Measurements from ENCODE around the gene PABPC1L. TPM values are rescaled to one million over a fixed set of nuclear protein-coding genes. Genes with fewer than 3 reads are reported as not detected.
"Not testable (repeated sequence)": the region's sequence is repeated elsewhere in the genome, so short reads cannot be mapped to it uniquely, and the experiment has no call there.

Gene PABPC1L
- total RNA-seq (2014; rRNA removed; shearing (Covaris generic)), result 3.7 and 11.4 TPM in 2 replicates

DNA sequence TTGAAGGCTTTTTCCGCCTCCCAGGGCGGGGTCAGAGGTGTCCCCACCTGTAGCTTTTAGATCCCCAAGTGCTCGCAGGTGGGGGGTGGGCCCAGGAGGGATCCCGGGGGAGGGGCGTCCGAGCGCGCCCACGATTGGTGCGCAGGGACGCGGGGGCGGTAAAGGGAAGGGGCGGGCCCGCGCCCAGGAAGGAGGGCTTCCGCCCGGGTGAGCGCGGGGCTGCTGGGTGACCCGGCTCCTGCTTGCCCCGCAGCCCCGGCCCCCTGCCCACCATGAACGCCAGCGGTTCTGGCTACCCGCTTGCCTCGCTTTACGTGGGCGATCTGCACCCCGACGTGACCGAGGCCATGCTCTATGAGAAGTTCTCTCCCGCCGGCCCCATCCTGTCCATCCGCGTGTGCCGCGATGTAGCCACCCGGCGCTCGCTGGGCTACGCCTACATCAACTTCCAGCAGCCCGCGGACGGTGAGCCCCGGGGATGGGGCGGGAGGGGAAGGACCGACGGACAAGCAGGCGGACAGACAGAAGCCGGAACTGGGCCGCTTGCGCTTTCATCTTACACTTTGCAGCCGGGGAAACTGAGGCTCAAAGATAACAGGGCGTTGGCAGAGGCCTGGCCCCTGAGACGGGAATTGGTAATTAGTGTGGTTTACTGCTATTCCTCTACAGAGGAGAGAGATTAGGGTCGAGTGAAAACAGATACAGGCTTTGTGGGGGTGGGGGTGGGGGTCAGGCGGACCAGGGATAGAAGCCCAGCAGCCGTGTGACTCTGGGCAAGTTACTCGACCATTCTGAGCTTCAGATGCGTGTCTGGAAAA is at the start of gene PABPC1L:
TSS of gene PABPC1L (plus strand) at position 189 of the 818 bp plus-strand sequence. CDS start at position 273, 84 bp downstream.
- in situ Hi-C loops (cut with HindIII; ENCODE audit: low sequenced_read_pairs), result no loop called here

DNA sequence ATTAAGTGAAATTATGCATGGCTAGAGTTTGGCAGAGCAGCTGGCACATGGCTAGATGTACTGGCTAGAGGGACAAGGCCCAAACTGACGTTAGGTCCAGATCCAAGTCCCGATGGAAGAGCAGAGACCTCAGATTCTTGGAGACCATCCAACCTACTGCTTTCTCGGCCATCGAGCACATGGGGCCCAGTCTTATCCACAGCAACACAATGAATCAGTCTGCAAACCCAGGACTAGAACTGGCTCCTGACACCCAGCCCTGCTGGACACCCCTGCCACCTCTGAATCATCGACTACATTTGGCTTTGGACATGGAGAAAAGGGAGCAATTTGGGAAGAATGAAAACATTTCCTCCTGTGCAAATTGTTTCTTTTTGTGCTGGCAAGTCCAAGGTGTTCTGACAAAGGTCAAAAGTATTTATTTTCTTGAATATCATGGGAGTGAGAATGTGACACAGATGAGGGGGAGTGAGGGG is 48.3 kb upstream of the PABPC1L start:
- DNase-seq (ENCODE audit: low spot score), result peak; percentile 64
- in situ Hi-C loops (cut with HindIII; ENCODE audit: low sequenced_read_pairs), result no loop called here

More for the DNA sequence above, at the start of gene PABPC1L:
- peak; percentile 19 for DNase-seq (ENCODE audit: low spot score)

DNA sequence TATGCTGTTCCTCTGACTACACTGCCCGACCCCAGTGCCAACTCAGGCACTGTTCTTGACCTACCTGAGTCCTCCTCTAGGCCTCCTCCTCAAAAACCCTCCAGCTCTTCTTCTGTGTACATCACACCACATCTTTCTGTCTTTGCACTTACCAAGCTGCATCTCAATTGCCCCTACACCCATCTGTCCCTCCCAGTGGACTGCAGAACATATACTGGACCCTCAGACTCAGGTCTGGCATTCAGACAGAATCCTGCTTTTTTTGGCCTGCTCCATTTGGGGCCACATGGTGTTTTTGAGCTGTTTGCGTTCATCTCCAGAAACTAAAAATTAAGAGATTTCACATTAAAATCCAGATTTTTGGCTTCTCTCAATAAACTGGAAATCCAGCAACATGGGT is 47.6 kb upstream of the PABPC1L start:
- in situ Hi-C loops (cut with HindIII; ENCODE audit: low sequenced_read_pairs), result no loop called here
- no peak for DNase-seq (ENCODE audit: low spot score)

DNA sequence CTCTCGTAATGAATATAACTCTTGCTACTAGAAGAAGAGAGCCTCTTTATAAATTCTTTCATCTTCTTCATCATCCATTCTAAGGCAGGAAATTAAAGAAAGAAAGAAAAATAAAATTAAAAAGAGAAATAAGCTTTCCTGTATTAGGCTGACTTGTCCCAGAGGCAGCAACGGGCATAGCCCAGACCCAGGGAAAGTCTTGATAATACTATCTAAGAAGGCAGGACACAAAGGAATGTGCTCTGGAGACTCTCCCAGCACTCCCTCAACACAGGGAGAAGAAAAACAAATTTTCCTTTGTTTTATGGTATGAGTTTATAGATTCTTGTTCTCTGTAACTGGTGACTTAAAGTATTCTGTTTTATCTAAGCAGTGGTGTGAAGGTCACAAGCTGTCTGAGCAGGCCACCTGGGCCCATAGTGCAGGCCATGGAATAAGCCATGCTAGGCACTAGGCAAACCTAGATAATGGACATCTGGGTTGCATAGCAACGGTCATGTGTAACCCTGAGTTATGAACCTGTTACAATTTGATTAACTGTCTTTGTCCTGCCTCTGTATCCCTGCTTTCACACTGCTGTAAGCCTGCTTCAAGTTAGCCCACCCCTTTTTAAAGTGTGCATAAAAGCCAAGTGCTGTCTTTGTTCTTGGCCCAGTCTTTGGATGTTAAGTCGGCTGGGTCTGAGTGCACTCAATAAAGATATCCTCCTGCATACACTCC is 46.3 kb upstream of the PABPC1L start:
- DNase-seq (ENCODE audit: low spot score); in situ Hi-C loops (cut with HindIII; ENCODE audit: low sequenced_read_pairs): not testable (repeated sequence)

DNA sequence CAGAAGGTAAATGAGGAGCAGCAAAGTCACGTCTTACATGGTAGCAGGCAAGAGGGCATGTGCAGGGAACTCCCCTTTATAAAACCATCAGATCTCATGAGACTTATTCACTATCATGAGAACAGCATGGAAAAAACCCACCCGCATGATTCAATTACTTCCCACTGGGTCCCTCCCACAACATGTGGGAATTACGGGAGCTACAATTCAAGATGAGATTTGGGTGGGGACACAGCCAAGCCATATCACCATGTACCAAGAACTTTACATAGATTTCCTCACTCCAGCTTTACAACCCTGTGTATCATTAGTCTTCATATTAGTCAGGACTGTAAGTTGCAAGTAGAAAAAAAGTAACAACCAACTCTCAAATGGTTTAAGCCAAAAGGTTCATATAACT is 45.4 kb upstream of the PABPC1L start:
- DNase-seq (ENCODE audit: low spot score); in situ Hi-C loops (cut with HindIII; ENCODE audit: low sequenced_read_pairs): not testable (repeated sequence)

DNA sequence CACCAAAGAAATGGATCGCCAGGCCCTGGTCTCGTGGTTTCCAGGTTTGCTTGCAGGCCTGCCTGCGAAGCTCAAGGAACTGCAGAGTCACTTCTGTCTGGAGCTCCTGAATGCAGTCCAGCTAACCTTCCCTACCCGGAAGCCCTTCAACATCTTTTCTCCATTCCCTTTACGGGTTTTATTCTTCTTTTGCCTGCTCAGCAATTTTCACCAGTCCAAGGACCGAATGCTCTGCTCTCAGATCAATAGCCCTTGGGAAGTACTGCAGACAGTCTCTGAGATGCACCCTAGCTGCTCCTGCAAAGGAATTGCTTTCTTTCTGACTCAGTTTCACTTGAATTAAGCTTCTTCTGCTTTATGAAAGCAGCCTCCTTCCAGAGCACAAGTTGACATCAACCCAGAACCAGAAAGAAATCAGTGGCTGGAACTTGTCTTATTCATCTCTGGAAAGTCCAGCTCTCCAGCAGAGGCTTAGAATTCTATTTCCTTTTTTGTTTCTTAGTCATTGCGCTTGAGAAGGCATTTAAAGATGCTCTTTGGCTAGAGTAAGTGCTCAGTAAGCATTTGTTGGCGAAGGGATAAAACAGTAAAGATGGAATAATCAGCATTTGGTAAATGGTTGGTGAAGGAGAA is 43.0 kb upstream of the PABPC1L start:
- DNase-seq (ENCODE audit: low spot score), result no peak
- in situ Hi-C loops (cut with HindIII; ENCODE audit: low sequenced_read_pairs), result no loop called here

DNA sequence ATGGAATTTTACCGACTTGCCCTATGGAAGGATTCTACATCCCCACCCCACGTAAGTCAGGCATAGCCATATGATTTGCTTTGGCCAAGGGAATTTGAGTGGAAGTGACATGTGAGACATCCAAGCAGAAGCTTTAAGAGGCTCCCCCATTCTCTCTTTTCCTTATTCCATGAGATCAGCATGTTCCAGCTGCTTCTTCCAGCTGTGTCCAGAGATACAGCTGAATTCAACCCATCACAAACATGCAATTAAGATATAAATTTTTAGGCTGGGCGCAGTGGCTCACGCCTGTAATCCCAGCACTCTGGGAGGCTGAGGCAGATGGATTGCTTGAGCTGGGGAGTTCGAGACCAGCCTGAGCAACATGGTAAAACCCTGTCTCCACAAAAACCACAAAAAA is 40.4 kb upstream of the PABPC1L start:
- no peak for DNase-seq (ENCODE audit: low spot score)
- in situ Hi-C loops (cut with HindIII; ENCODE audit: low sequenced_read_pairs), result no loop called here

DNA sequence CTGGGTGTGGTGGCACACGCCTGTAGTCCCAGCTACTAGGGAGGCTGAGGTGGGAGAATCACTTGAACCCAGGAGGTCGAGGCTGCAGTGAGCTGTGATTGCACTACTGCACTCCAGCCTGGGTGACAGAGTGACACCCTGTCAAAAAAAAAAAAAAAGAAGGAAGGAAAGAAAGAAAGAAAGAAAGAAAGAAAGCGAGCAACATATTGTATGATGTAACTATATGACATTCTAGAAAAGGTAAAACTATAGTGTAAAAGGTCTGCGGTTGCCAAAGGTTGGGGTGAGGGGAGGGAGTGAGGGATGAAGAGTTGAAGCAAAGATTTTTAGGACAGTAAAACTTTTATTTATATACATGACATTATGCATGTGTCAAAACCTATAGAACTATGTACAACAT is 27.5 kb upstream of the PABPC1L start:
- in situ Hi-C loops (cut with HindIII; ENCODE audit: low sequenced_read_pairs); DNase-seq (ENCODE audit: low spot score): not testable (repeated sequence)

DNA sequence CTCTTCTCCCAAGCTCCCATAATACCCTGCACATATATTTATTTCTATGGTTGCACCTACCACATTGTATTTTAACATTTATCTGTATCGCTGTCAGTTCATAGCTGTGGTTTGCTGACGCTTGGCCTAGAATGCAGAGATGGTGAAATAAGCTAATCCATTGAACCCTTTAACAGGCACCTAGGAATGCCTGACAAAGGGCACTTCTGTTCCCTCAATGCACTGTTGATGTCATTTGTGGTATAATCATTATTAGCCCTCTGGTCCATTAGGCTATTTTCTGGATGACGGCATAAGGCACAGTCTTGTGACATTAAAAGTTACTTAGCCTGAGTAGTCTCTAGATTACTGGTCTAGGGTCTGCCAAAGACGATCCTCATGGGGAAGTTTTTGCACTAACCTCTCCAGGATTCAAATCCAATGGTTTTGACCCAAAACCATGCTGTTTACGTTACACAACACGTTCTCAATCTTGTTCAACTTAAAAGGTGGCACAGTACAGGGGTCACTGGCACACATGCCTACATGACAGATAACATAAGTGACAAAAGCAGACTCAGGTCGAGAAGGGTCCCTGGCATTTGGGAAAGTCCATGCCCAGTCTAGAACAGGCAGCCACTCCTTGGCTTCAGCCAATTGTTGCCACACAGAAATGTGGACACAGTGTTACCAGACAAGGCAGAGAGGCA is 26.5 kb upstream of the PABPC1L start:
- in situ Hi-C loops (cut with HindIII; ENCODE audit: low sequenced_read_pairs), result no loop called here
- no peak for DNase-seq (ENCODE audit: low spot score)

DNA sequence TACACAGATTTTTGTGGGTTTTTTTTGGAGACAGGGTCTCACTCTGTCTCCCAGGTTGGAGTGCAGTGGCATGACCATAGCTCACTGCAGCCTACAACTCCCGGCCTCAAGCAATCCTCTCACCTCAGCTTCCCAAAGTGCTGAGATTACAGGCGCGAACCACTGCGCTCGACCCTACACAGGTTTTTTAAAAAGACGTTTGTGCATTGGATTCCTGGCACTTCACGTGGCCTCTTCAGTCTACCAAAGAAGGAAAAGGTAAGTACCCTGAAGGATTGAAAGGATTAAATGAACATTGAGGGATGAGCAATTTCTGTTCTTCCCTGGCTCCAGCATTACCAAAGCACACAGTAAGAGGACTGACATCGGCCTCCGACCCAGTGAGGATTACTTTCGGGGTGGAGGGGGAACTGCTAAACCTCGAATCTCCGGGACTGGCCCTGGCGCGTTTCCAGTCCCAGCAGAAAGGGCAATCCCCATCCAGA is 24.9 kb upstream of the PABPC1L start:
- in situ Hi-C loops (cut with HindIII; ENCODE audit: low sequenced_read_pairs), result no loop called here

DNA sequence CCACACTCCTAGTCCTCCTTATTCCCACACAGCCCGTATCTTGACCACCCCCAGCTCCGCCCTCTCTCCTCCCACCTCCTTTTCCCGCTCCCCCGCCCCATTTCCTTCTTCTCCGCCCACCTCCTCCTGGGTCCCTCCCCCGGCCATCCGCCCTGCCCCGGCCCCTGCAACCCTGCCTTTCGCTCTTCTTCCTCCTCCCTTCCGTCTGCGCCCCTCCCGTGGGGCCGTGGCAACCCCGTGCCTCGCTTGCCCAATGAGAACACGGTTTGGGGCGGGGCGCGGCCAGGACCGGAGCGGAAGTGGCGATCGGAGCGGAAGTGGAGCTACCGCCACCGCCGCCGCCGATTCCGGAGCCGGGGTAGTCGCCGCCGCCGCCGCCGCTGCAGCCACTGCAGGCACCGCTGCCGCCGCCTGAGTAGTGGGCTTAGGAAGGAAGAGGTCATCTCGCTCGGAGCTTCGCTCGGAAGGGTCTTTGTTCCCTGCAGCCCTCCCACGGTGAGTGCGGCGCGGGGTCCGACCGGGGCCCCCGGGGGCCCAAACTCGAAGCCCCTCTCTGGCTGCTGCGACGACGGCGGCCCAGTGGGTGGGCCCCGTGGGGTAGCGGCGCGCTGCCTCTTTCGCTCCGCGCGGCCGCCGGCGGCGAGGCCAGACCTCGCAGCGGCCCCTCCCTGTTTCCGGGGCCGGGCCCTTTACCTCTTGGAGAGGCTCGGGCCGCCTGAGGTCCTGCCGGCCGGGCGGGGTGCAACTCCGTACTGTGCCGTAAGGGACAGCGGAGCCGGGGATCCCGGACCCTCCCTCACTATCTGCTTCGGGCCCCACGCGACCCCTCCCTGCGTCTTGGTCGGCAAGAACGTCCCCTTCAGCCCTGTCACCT is 24.2 kb upstream of the PABPC1L start, which contains the start of gene YWHAB:
TSS of gene YWHAB (plus strand) at position 314 of the 874 bp plus-strand sequence. CDS start 15,829 bp downstream, outside the sequence.
- in situ Hi-C loops (cut with HindIII; ENCODE audit: low sequenced_read_pairs), result no loop called here
- peak; percentile 98 for DNase-seq (ENCODE audit: low spot score)

More for the DNA sequence above, 24.9 kb upstream of the PABPC1L start:
- no peak for DNase-seq (ENCODE audit: low spot score)

DNA sequence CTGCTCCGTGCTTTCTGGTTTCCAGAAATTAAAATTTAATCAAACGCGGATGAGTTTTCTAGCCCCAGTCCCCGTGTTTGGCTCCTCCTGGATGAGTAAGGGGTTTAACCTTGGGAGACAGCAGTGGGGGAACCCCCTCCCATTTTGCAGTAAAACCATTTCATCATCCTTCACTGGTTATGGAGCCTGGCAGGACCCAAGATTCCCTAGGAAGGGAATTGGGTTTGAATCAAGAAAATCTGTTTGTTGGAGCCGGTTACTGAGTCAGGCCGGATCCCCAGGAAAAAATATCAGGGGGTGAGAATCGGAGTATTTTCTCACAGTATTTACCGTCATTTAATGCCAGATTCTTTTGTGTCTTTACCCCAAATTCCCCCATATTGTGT is 23.6 kb upstream of the PABPC1L start:
- in situ Hi-C loops (cut with HindIII; ENCODE audit: low sequenced_read_pairs), result no loop called here

DNA sequence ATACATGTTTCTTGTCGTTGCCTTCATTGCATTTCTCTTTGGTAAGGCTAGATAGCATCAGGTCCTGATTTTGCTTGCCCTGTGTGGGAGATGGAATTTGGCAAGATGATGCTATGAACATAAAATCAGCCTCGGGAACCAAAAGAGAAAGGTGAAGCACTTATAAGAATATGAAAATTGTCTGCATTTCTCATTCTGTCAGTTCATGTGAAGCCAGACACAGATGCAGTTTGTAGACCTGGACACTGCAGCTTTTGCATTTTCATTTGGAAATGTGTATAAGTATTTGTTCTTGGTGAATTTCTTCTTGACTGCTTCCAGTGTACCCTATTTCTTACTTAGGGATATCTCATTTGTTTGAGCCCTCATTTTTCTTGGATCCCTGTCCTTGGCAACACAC is 23.0 kb upstream of the PABPC1L start:
- in situ Hi-C loops (cut with HindIII; ENCODE audit: low sequenced_read_pairs), result no loop called here

More for the DNA sequence above, 23.6 kb upstream of the PABPC1L start:
- DNase-seq (ENCODE audit: low spot score), result peak; percentile 30

DNA sequence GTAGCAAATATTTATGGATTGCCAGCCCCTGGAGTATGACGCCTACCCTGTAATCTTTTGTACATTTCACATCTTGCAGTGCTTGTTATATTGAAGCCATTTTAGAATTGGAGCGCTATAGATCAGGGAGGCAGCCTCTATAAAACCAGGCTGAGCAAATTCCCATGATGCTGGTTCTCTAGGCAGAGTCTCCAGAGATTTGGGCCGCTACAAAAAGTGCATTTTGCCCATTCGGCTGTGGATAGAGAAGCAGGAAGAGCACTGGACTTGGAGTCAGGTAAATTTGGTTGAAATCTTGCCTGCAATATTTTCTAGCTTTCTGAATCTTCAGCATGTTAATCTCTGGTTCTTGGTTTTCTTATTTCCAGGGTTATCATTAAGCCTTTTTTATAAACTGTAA is 22.4 kb upstream of the PABPC1L start:
- in situ Hi-C loops (cut with HindIII; ENCODE audit: low sequenced_read_pairs), result no loop called here
- no peak for DNase-seq (ENCODE audit: low spot score)

More for the DNA sequence above, 23.0 kb upstream of the PABPC1L start:
- no peak for DNase-seq (ENCODE audit: low spot score)

DNA sequence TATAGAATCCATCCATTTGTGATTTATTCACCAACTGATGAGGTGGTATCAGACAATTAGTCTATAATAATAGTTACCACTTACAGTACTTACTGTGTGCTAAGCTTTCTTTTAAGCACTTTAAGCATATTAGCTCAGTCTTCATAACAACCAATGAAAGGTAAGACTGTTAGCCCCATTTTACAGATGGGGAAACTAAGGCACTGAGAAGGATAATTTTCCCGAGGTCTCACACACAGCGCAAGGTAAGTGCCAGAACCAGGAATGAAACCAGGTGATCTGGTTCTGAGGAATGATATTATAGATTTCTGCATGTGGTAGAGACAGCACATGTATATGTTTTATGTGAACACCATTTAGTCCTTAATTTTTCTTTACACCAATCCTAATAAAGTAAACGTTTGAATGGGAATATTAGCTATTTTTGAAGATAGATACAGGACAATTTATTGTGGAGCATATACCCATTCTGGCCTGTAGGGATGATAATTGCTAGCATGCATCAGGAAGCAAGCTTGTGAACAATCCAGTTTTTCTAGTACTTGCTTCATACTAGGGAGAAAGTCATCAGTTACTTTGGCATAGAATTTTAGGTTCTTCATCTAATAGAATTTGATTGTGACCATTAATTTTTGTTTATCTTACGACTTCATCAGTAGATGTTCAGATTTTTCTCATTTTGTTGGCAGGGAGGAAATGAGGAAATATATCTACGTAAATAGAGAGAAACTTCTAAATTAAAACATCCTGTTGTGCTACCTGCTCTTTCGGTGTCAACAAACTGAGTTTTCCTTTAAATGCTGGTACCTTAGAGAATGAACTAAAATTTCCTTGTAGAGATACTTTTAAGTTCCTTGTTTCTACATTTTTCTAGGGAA is 21.4 kb upstream of the PABPC1L start:
- in situ Hi-C loops (cut with HindIII; ENCODE audit: low sequenced_read_pairs), result no loop called here
- DNase-seq (ENCODE audit: low spot score), result no peak

DNA sequence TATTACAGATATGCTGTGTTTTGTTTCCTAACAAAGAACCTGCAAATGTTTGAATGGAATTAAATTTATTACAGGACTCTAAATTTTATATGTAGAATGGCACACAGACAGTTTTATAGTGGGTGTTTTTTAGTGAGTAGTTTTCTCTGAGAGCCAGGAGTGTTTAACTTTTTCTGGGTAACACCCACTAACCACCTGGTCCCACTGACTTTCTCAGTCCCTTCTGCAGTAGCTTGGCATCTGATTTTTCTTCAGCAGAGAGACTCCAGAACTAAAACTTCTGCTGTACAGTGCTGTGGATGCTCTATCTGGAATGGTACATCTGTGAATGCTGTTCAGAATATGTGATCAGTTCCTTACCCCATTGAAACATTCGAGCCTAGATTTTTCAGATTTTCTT is 18.0 kb upstream of the PABPC1L start:
- no peak for DNase-seq (ENCODE audit: low spot score)
- in situ Hi-C loops (cut with HindIII; ENCODE audit: low sequenced_read_pairs), result no loop called here

DNA sequence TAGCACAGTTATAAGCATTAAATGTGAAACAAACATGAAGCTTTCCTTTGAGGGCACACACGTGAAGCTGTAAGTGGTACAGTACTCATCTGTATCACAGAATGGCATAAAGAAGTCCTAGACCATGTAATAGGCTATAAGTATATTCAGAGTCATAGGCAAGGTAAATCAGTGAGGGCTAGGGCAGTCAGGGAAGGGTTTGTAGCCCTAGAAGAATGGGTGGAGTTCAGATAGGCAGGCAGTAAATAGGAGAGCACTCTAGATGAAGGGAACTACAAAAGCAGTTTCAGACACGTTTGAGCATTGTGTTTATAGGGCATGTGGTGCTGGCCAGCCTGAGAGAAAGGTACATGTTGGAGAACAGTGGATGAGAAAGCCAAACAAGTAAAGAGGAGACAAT is 14.9 kb upstream of the PABPC1L start:
- no peak for DNase-seq (ENCODE audit: low spot score)
- in situ Hi-C loops (cut with HindIII; ENCODE audit: low sequenced_read_pairs), result no loop called here

All from G401 (cell line).